IMR-90 (cell line): ENCODE measurements around the gene TECTB. TPM values are rescaled to one million over a fixed set of nuclear protein-coding genes. Genes with fewer than 3 reads are reported as not detected.

Source experiments
- ATAC-seq: fragments of 200-7000 bp; cut with Tn5 transposase; 2 replicates; pipeline ENCODE4 v1.9.1; 2020; ENCODE audit warnings: low read depth, mild to moderate bottlenecking, moderate library complexity
- BruUV-seq: library from RNA; stranded (reverse); fragments of 400-500 nt; replicated peaks from 2 replicates; lab custom pipeline; 2021; lab: Mats Ljungman, UMichigan
- CTCF ChIA-PET: fragments of 300-600 bp; formaldehyde crosslinking; extraction: SDS; loops from one replicate; lab custom pipeline; 2021; ENCODE audit warnings: antibody characterized with exemption; lab: Yijun Ruan, JAX
- POLR2A ChIA-PET: fragments of 300-600 bp; sonication (Branson Sonifier 250); formaldehyde crosslinking; loops from one replicate; lab custom pipeline; 2022; ENCODE audit warnings: antibody characterized with exemption; ENCODE audit not compliant: unreplicated experiment; lab: Charles Lee
- DNase-seq: peaks from one replicate; pipeline ENCODE4 v3.0.0; 2013
- H2AFZ ChIP-seq: replicated peaks from 2 replicates; pipeline ENCODE3; 2013; ENCODE audit warnings: low read length, mild to moderate bottlenecking; ENCODE audit not compliant: poor library complexity
- H2AK5ac ChIP-seq: 2 replicates; pipeline ENCODE4 v1.6.1; 2013; ENCODE audit warnings: low read depth, low read length, inconsistent platforms
- H2AK9ac ChIP-seq: replicated peaks from 2 replicates; pipeline ENCODE3; 2013; ENCODE audit warnings: mild to moderate bottlenecking, low read depth, low read length, moderate library complexity; ENCODE audit not compliant: poor library complexity
- H2BK120ac ChIP-seq: 2 replicates; pipeline ENCODE4 v1.6.1; 2013; ENCODE audit warnings: low read depth, low read length, inconsistent platforms
- H2BK15ac ChIP-seq: 3 replicates; pipeline ENCODE4 v1.6.1; 2013; ENCODE audit warnings: low read depth, low read length, inconsistent platforms
- H2BK20ac ChIP-seq: 2 replicates; pipeline ENCODE4 v1.6.1; 2013; ENCODE audit warnings: low read depth, mild to moderate bottlenecking, inconsistent platforms, low read length, moderate library complexity
- H2BK5ac ChIP-seq: 2 replicates; pipeline ENCODE4 v1.6.1; 2013; ENCODE audit warnings: mild to moderate bottlenecking, low read depth, low read length, inconsistent platforms; ENCODE audit not compliant: poor library complexity, severe bottlenecking
- H3K14ac ChIP-seq: replicated peaks from 2 replicates; pipeline ENCODE4 v1.6.1; 2013; ENCODE audit warnings: low read depth, low read length, inconsistent platforms
- H3K18ac ChIP-seq: 2 replicates; pipeline ENCODE4 v1.6.1; 2013; ENCODE audit warnings: low read depth, low read length, control low read depth
- H3K23ac ChIP-seq: 2 replicates; pipeline ENCODE4 v1.6.1; 2013; ENCODE audit warnings: low read depth, low read length, inconsistent platforms
- H3K27ac ChIP-seq: 2 replicates; pipeline ENCODE4 v1.5.1; 2013; ENCODE audit warnings: mild to moderate bottlenecking, control low read depth, low read length; ENCODE audit not compliant: insufficient read depth
- H3K27me3 ChIP-seq: 2 replicates; pipeline ENCODE4 v1.6.1; 2013; ENCODE audit warnings: low read length; ENCODE audit not compliant: control insufficient read depth, insufficient read depth
- H3K36me3 ChIP-seq: 2 replicates; pipeline ENCODE4 v1.6.1; 2013; ENCODE audit warnings: low read length, mixed read lengths; ENCODE audit not compliant: control insufficient read depth, insufficient read depth
- H3K4ac ChIP-seq: 2 replicates; pipeline ENCODE4 v1.6.1; 2013; ENCODE audit warnings: low read depth, low read length, inconsistent platforms
- H3K4me1 ChIP-seq: 2 replicates; pipeline ENCODE4 v1.6.1; 2013; ENCODE audit warnings: low read length, mixed read lengths; ENCODE audit not compliant: control insufficient read depth, insufficient read depth
- H3K4me2 ChIP-seq: 2 replicates; pipeline ENCODE4 v1.6.1; 2013; ENCODE audit warnings: low read depth, mild to moderate bottlenecking, control low read depth, low read length, moderate library complexity
- H3K4me3 ChIP-seq: 2 replicates; pipeline ENCODE4 v1.5.1; 2013; ENCODE audit warnings: low read depth, mild to moderate bottlenecking, control low read depth, low read length, moderate library complexity; ENCODE audit not compliant: insufficient read depth
- H3K56ac ChIP-seq: 2 replicates; pipeline ENCODE4 v1.6.1; 2013; ENCODE audit warnings: low read length, inconsistent platforms; ENCODE audit not compliant: insufficient read depth; ENCODE audit errors: extremely low read depth
- H3K79me1 ChIP-seq, 2 experiments: 2 replicates each; pipeline ENCODE4 v1.6.1; 2013; ENCODE audit warnings: low read length in 2 of 2, inconsistent platforms in 1 of 2, low read depth in 1 of 2
- H3K9ac ChIP-seq: 2 replicates; pipeline ENCODE4 v1.6.1; 2013; ENCODE audit warnings: low read depth, low read length, control low read depth
- H3K9me1 ChIP-seq: 2 replicates; pipeline ENCODE4 v1.6.1; 2013; ENCODE audit warnings: low read length, inconsistent platforms; ENCODE audit not compliant: insufficient read depth
- H3K9me3 ChIP-seq: 2 replicates; pipeline ENCODE4 v1.6.1; 2013; ENCODE audit warnings: low read length; ENCODE audit not compliant: control insufficient read depth, insufficient read depth
- H4K20me1 ChIP-seq: 2 replicates; pipeline ENCODE4 v1.6.1; 2013; ENCODE audit warnings: low read length, inconsistent platforms; ENCODE audit not compliant: insufficient read depth
- H4K5ac ChIP-seq: 2 replicates; pipeline ENCODE4 v1.6.1; 2013; ENCODE audit warnings: mild to moderate bottlenecking, low read depth, low read length, control low read depth
- H4K8ac ChIP-seq, 2 experiments: 2 replicates each; pipeline ENCODE4 v1.6.1; 2013; ENCODE audit warnings: low read depth in 2 of 2, low read length in 2 of 2, control low read depth in 1 of 2, inconsistent platforms in 1 of 2
- H4K91ac ChIP-seq: 2 replicates; pipeline ENCODE4 v1.6.1; 2013; ENCODE audit warnings: low read depth, low read length, inconsistent platforms; ENCODE audit not compliant: insufficient read depth
- BHLHE40 ChIP-seq: fragments of 150-350 bp; IDR thresholded peaks from 2 replicates; pipeline ENCODE4 v1.6.1; 2016; ENCODE audit warnings: mild to moderate bottlenecking, low read depth, low read length
- CEBPB ChIP-seq: IDR thresholded peaks from 2 replicates; pipeline ENCODE4 v1.6.1; 2012; ENCODE audit warnings: low read depth, low read length, improper control_type of control experiment
- CHD1 ChIP-seq: IDR thresholded peaks from 2 replicates; pipeline ENCODE4 v1.6.1; 2012; ENCODE audit warnings: low read depth, low read length, improper control_type of control experiment
- NFE2L2 ChIP-seq: fragments of 150-350 bp; IDR thresholded peaks from 2 replicates; pipeline ENCODE4 v1.6.1; 2016; ENCODE audit warnings: low read depth, mild to moderate bottlenecking, low read length
- RAD21 ChIP-seq: IDR thresholded peaks from 2 replicates; pipeline ENCODE4 v1.6.1; 2012; ENCODE audit warnings: low read length, improper control_type of control experiment
- WGBS, 2 experiments: methylation state at CpG; one replicate each; pipeline versions ENCODE4 v1.1.5 to v1.1.7; 2013; ENCODE audit warnings: missing lambda C conversion rate in 2 of 2; ENCODE audit not compliant: insufficient read length in 1 of 2; ENCODE audit errors: extremely low coverage in 2 of 2; 5-methylcytosine and 5-hydroxymethylcytosine counted together
- dilution Hi-C: fragments of 300-500 bp; cut with HindIII; formaldehyde crosslinking; loops from one replicate; pipeline ENCODE4 v1.14.3; 2018; ENCODE audit warnings: low sequenced_read_pairs; ENCODE audit not compliant: unreplicated experiment
- in situ Hi-C: fragments of 300-500 bp; cut with MboI; formaldehyde crosslinking; loops from 3 replicates; pipeline ENCODE4 v1.14.3; 2019; ENCODE audit warnings: low sequenced_read_pairs, inconsistent platforms, mixed read lengths
- intact Hi-C: fragments of 100-400 bp; cut with micrococcal nuclease; formaldehyde crosslinking; loops from 2 replicates; pipeline ENCODE4 v1.10.0; 2022
- polyA plus RNA-seq, 3 experiments: library from polyadenylated mRNA; depleted of rRNA; stranded (reverse); fragments of >200 nt; gene quantifications; 2 replicates each; pipeline ENCODE4 v1.2.3, GENCODE V29; 2012; ENCODE audit warnings: low replicate concordance in 1 of 3
- total RNA-seq: library from RNA; depleted of rRNA; stranded (reverse); fragments of >200 nt; gene quantifications from 2 replicates; pipeline ENCODE4 v1.2.3, GENCODE V29; 2012

The TECTB gene
- total and polyA plus RNA-seq, 2 of the 4 experiments (the other 2 are of a cell fraction), result not detected

- Histone ChIP-seq H2BK5ac (no peak overlapping the region), H3K9me1 (no peaks in the 10 kb centered on the region), H3K79me1 (no peaks in the 10 kb centered on the region), H3K14ac (no peak overlapping the region), H4K5ac (no peak overlapping the region), H2AK5ac (no peak overlapping the region), H2BK15ac (no peak overlapping the region), H2AFZ (no peak overlapping the region), H3K23ac (no peak overlapping the region), H4K20me1 (no peaks in the 10 kb centered on the region), H4K8ac (no peak overlapping the region), H3K18ac (no peak overlapping the region), H3K56ac (no peak overlapping the region), H3K27me3 (no peaks in the 10 kb centered on the region; the same call in none of the 2 replicates), H4K91ac (no peak overlapping the region), H3K9ac (no peak overlapping the region), H3K36me3 (no peaks in the 10 kb centered on the region), H3K9me3 (no peaks in the 10 kb centered on the region), H3K4me2 (no peak overlapping the region), H3K27ac (no peak overlapping the region), H3K4ac (no peak overlapping the region), H3K4me3 (no peak overlapping the region), H2BK20ac (no peak overlapping the region), H3K4me1 (no peaks in the 10 kb centered on the region), H2BK120ac (no peak overlapping the region), H2AK9ac (no peak overlapping the region)
- ATAC-seq (no peak), DNase-seq (no peak)
- ChIA-PET POLR2A (no interaction called here), CTCF (no interaction called here)
- WGBS, 2 experiments, result no CpG with 5 or more reads among the region's 4 CpGs
- TF ChIP-seq BHLHE40, result no peak
- TF ChIP-seq CEBPB, result no peak
- no peak for TF ChIP-seq NFE2L2
- no peak for TF ChIP-seq RAD21
- no peak for TF ChIP-seq CHD1
- intact Hi-C loops (no loop called here), dilution Hi-C loops (no loop called here), in situ Hi-C loops (no loop called here)
- BruUV-seq, result no TSS peak
Observed at GRCh38 chr10:112333452-112333851, 50.3 kb downstream of the TECTB start.
